ENCODE measurements around the gene ERO1A.

ERO1A gene

GRCh38 chr14:52618602-52619001 is 76.8 kb downstream of the ERO1A start:
- H3K27me3 ChIP-seq (ENCODE audit: control insufficient read depth, low read length): no peaks in the 10 kb centered on the region
- no peaks in the 10 kb centered on the region for H3F3A ChIP-seq (ENCODE audit: control insufficient read depth, insufficient read depth)
- no peaks in the 10 kb centered on the region for H3K36me3 ChIP-seq (ENCODE audit: control insufficient read depth, low read length)
- H3K4me1 ChIP-seq (ENCODE audit: control insufficient read depth, low read length): no peaks in the 10 kb centered on the region
- no peak overlapping the region for H3K4me3 ChIP-seq (ENCODE audit: low read length)
- no peak overlapping the region for H3K4me2 ChIP-seq (ENCODE audit: low read length)
- H3K27ac ChIP-seq (ENCODE audit: low read depth, low read length): no peak overlapping the region
- no peaks in the 10 kb centered on the region for H3K9me2 ChIP-seq (replicated peaks; ENCODE audit: control insufficient read depth, low read length)
- no peaks in the 10 kb centered on the region for H3K79me2 ChIP-seq (ENCODE audit: control insufficient read depth, low read length)
- no peak for TF ChIP-seq EZH2phosphoT487 (IDR thresholded peaks at IDR 0.05; ENCODE audit: borderline replicate concordance, low read length)
- no peak for TF ChIP-seq CTCF (IDR thresholded peaks at IDR 0.05; ENCODE audit: low read depth, low read length, poor library complexity, severe bottlenecking)
- no peaks in the 10 kb centered on the region for H3K9me3 ChIP-seq (ENCODE audit: control insufficient read depth, insufficient read depth, low read length)
- H4K20me1 ChIP-seq (ENCODE audit: control insufficient read depth, insufficient read depth, low read depth, low read length): no peaks in the 10 kb centered on the region

- no peaks in the 10 kb centered on the region for H3K27me3 ChIP-seq (ENCODE audit: control insufficient read depth, low read length)
- H3K4me1 ChIP-seq (ENCODE audit: control insufficient read depth, low read length): no peaks in the 10 kb centered on the region
These were observed 85.2 kb downstream of the ERO1A start for GRCh38 chr14:52610187-52610586.

GRCh38 chr14:52609445-52610044 is 85.8 kb downstream of the ERO1A start:
- Histone ChIP-seq H3K27me3 (ENCODE audit: control insufficient read depth, low read length) (no peaks in the 10 kb centered on the region), H3K4me1 (ENCODE audit: control insufficient read depth, low read length) (no peaks in the 10 kb centered on the region), H3K9me3 (ENCODE audit: control insufficient read depth, insufficient read depth, low read length) (no peaks in the 10 kb centered on the region; the same call in 1 of the 2 replicates), H3K36me3 (ENCODE audit: control insufficient read depth, low read length) (no peaks in the 10 kb centered on the region), H3K4me2 (ENCODE audit: low read length) (no peak overlapping the region), H3K9me2 (replicated peaks; ENCODE audit: control insufficient read depth, low read length) (no peaks in the 10 kb centered on the region), H4K20me1 (ENCODE audit: control insufficient read depth, insufficient read depth, low read depth, low read length) (no peaks in the 10 kb centered on the region), H3K79me2 (ENCODE audit: control insufficient read depth, low read length) (no peaks in the 10 kb centered on the region), H3K4me3 (ENCODE audit: low read length) (no peak overlapping the region), H3K27ac (ENCODE audit: low read depth, low read length) (no peak overlapping the region), H3F3A (ENCODE audit: control insufficient read depth, insufficient read depth) (no peaks in the 10 kb centered on the region)
- TF ChIP-seq CTCF (IDR thresholded peaks at IDR 0.05; ENCODE audit: low read depth, low read length, poor library complexity, severe bottlenecking): no peak
- no peak for TF ChIP-seq EZH2phosphoT487 (IDR thresholded peaks at IDR 0.05; ENCODE audit: borderline replicate concordance, low read length)

More at GRCh38 chr14:52610187-52610586, 85.2 kb downstream of the ERO1A start:
- no peaks in the 10 kb centered on the region for H4K20me1 ChIP-seq (ENCODE audit: control insufficient read depth, insufficient read depth, low read depth, low read length)
- TF ChIP-seq CTCF (IDR thresholded peaks at IDR 0.05; ENCODE audit: low read depth, low read length, poor library complexity, severe bottlenecking) (no peak), EZH2phosphoT487 (IDR thresholded peaks at IDR 0.05; ENCODE audit: borderline replicate concordance, low read length) (no peak)
- H3K4me3 ChIP-seq (ENCODE audit: low read length): no peak overlapping the region
- H3K79me2 ChIP-seq (ENCODE audit: control insufficient read depth, low read length): no peaks in the 10 kb centered on the region
- no peak overlapping the region for H3K27ac ChIP-seq (ENCODE audit: low read depth, low read length)
- H3F3A ChIP-seq (ENCODE audit: control insufficient read depth, insufficient read depth): no peaks in the 10 kb centered on the region
- no peak overlapping the region for H3K4me2 ChIP-seq (ENCODE audit: low read length)
- no peaks in the 10 kb centered on the region for H3K36me3 ChIP-seq (ENCODE audit: control insufficient read depth, low read length)
- H3K9me3 ChIP-seq (ENCODE audit: control insufficient read depth, insufficient read depth, low read length): no peaks in the 10 kb centered on the region; the same call in 1 of the 2 replicates
- H3K9me2 ChIP-seq (replicated peaks; ENCODE audit: control insufficient read depth, low read length): no peaks in the 10 kb centered on the region

All from DOHH2 (cell line).